ENCODE results near the gene PLCG1. TPM values are rescaled to one million over a fixed set of nuclear protein-coding genes. Genes with fewer than 3 reads are reported as not detected.

Gene PLCG1
- total RNA-seq (100 to 1,000 TPM in 6 of 7 donors, 10 to 100 TPM in 1; 96.7 to 144 (median 134) TPM), polyA plus RNA-seq (10 to 100 TPM; 28.0 to 51.3 (median 29.3) TPM)
- long read RNA-seq, donor 1, partial matches to known transcripts = 6 of 7 reads
- long read RNA-seq, donor 1, other reads (novel, unspliced or antisense) = 0 of 7 reads
- long read RNA-seq, donor 2, partial matches to known transcripts = 12 of 12 reads
- long read RNA-seq, donor 2, other reads (novel, unspliced or antisense) = 0 of 12 reads

DNA sequence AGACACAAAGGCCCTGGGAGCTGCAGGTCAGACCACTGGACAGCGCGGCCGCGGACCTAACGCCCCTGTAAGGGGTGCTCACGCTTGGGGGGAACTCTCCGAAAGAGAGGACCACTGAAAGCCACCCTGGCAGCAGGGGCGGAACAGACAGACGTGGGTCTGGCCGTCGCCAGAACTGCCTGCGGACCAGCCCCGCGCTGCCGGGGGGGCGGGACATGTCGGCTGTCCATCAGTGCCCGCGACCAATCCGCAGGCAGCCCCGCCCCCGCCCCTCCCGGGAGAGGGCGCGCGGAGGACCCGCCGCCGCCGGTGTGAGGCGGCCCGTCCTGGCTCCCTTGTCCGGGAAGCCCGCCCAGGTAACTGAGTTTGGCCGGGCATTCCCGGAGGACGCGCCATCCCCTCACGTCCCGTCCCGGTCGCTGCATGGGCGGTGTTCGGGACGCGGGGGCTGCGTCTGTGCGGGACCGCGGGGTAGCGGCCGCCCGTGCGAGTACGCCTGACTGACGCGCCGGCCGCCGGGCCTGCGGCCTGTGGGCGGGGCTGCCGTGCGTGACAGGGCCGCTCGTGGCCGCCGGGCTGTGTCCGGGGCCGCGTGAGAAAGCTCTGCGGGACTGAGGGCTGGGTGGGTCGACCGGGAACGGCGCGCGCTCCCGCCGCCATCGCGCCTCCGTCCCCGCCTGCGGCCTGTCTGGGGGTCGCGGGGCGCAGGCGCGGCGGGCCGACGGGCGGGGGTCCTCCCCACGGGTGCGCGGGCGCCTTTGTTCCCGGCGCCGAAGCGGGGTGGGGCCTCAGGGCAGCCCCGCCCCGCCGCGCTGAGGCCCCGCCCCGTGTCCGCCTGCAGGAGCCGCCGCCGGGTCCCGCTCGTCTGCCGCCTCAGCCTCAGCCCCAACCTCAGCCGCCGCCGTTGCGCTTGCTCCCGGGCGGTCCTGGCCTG is at the start of gene PLCG1:
Gene PLCG1 (plus strand): TSS at position 864 of the 934 bp plus-strand sequence. CDS start 99 bp downstream, outside the sequence.
- 0 to 1% (median 0%) methylated on average over 7 to 121 of the region's 121 CpGs for WGBS, 5 donors
- H3K9me3 ChIP-seq = no peaks in the 10 kb centered on the region
- peaks cover 23 to 66% (median 54%) of the 10 kb centered on the region in 6 donors for H3K4me1 ChIP-seq
- peak within 1 kb of the TSS; percentile 90 to 98 (median 95) for H3K27ac ChIP-seq
- intact Hi-C loops (cut with DNase I; ENCODE audit: low total_unique reads) = no loop called here
- no peaks in the 10 kb centered on the region for H3K36me3 ChIP-seq
- peak; percentile 95 for DNase-seq
- peak within 1 kb of the TSS; percentile 89 to 98 (median 95) for H3K4me3 ChIP-seq
- peaks cover 0 to 12% (median 0%) of the 10 kb centered on the region in 7 donors for H3K27me3 ChIP-seq (replicated peaks in 1 of 7)
- TF ChIP-seq POLR2A (IDR thresholded peaks at IDR 0.05) = no peak
- TF ChIP-seq POLR2AphosphoS5 (IDR thresholded peaks at IDR 0.05) = peak; percentile 82 to 89 (median 85)
- TF ChIP-seq, protein P1, sequence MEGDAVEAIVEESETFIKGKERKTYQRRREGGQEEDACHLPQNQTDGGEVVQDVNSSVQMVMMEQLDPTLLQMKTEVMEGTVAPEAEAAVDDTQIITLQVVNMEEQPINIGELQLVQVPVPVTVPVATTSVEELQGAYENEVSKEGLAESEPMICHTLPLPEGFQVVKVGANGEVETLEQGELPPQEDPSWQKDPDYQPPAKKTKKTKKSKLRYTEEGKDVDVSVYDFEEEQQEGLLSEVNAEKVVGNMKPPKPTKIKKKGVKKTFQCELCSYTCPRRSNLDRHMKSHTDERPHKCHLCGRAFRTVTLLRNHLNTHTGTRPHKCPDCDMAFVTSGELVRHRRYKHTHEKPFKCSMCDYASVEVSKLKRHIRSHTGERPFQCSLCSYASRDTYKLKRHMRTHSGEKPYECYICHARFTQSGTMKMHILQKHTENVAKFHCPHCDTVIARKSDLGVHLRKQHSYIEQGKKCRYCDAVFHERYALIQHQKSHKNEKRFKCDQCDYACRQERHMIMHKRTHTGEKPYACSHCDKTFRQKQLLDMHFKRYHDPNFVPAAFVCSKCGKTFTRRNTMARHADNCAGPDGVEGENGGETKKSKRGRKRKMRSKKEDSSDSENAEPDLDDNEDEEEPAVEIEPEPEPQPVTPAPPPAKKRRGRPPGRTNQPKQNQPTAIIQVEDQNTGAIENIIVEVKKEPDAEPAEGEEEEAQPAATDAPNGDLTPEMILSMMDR (IDR thresholded peaks at IDR 0.05 in 8 of 11, conservative IDR thresholded peaks at IDR 0.05 in 3 of 11) = peak in 3 of 11 experiments; percentile 7 to 9 (median 8)

- 91 to 96% (median 93%) methylated on average over 3 of the region's 3 CpGs for WGBS, 5 donors
- no peak overlapping the region for H3K27ac ChIP-seq
- TF ChIP-seq, protein P1 (IDR thresholded peaks at IDR 0.05 in 8 of 11, conservative IDR thresholded peaks at IDR 0.05 in 3 of 11) = no peak
- no peak for TF ChIP-seq POLR2A (IDR thresholded peaks at IDR 0.05)
- no peak for TF ChIP-seq POLR2AphosphoS5 (IDR thresholded peaks at IDR 0.05)
- H3K4me3 ChIP-seq = no peak overlapping the region
- no peaks in the 10 kb centered on the region for H3K27me3 ChIP-seq (replicated peaks in 1 of 7)
- no peaks in the 10 kb centered on the region for H3K9me3 ChIP-seq
- intact Hi-C loops (cut with DNase I; ENCODE audit: low total_unique reads) = no loop called here
- DNase-seq = no peak
- H3K36me3 ChIP-seq = peaks cover 3 to 98% (median 61%) of the 10 kb centered on the region in 6 donors
- H3K4me1 ChIP-seq = peaks cover 0 to 26% (median 3%) of the 10 kb centered on the region in 6 donors
Observed at GRCh38 chr20:41087777-41088176, 49.6 kb upstream of the PLCG1 start.

- intact Hi-C loops (cut with DNase I; ENCODE audit: low total_unique reads) = no loop called here
- no peak overlapping the region for H3K27ac ChIP-seq
- TF ChIP-seq, protein P1 (IDR thresholded peaks at IDR 0.05 in 8 of 11, conservative IDR thresholded peaks at IDR 0.05 in 3 of 11) = no peak
- TF ChIP-seq POLR2A (IDR thresholded peaks at IDR 0.05) (no peak), POLR2AphosphoS5 (IDR thresholded peaks at IDR 0.05) (no peak)
- no peaks in the 10 kb centered on the region for H3K27me3 ChIP-seq (replicated peaks in 1 of 7)
- peaks cover 0 to 98% (median 67%) of the 10 kb centered on the region in 6 donors for H3K36me3 ChIP-seq
- DNase-seq = no peak
- no peak overlapping the region for H3K4me3 ChIP-seq
- WGBS, 5 donors = 80 to 90% (median 88%) methylated on average over 3 of the region's 3 CpGs
- H3K4me1 ChIP-seq = peaks cover 0 to 32% (median 5%) of the 10 kb centered on the region in 6 donors
- no peaks in the 10 kb centered on the region for H3K9me3 ChIP-seq
Observed at GRCh38 chr20:41089555-41089954, 47.8 kb upstream of the PLCG1 start.
